Ectodermal cell (in vitro differentiated cells): ENCODE data around the gene MAGI2.
"Not testable (repeated sequence)": the region's sequence is repeated elsewhere in the genome, so short reads cannot be mapped to it uniquely, and the experiment has no call there.

Source experiments
- H3K27ac ChIP-seq: 2 replicates; pipeline ENCODE4 v1.7.0; 2013; ENCODE audit warnings: mild to moderate bottlenecking, low read depth, low read length; ENCODE audit not compliant: insufficient read depth, poor library complexity, severe bottlenecking
- H3K27me3 ChIP-seq: 2 replicates; pipeline ENCODE4 v1.7.0; 2013; ENCODE audit warnings: mild to moderate bottlenecking, low read length; ENCODE audit not compliant: insufficient read depth, control insufficient read depth, poor library complexity, severe bottlenecking
- H3K36me3 ChIP-seq: one replicate; pipeline ENCODE4 v1.7.0; 2013; ENCODE audit warnings: low read length; ENCODE audit not compliant: control insufficient read depth, insufficient read depth
- H3K4me1 ChIP-seq: one replicate; pipeline ENCODE4 v1.7.0; 2013; ENCODE audit warnings: low read length; ENCODE audit not compliant: control insufficient read depth, insufficient read depth
- H3K4me3 ChIP-seq: 2 replicates; pipeline ENCODE4 v1.7.0; 2013; ENCODE audit warnings: low read depth, low read length, control low read depth; ENCODE audit not compliant: insufficient read depth
- H3K9me3 ChIP-seq: 2 replicates; pipeline ENCODE4 v1.7.0; 2013; ENCODE audit warnings: mild to moderate bottlenecking, low read length, moderate library complexity; ENCODE audit not compliant: control insufficient read depth
- WGBS, 2 experiments: methylation state at CpG; one replicate each; pipeline ENCODE4 v1.1.7; 2013; ENCODE audit warnings: missing lambda C conversion rate in 2 of 2; 5-methylcytosine and 5-hydroxymethylcytosine counted together

Gene MAGI2

GRCh38 chr7:79452495-79453265 lies 787 bp downstream of the MAGI2 start:
- Histone ChIP-seq H3K36me3 (no peaks in the 10 kb centered on the region), H3K4me1 (peaks cover 4% of the 10 kb centered on the region), H3K27ac (no peak overlapping the region), H3K9me3 (no peaks in the 10 kb centered on the region), H3K27me3 (peaks cover 64% of the 10 kb centered on the region), H3K4me3 (peak overlapping the region; percentile 73)
- 1% methylated on average over 37 of the region's 37 CpGs for WGBS, 2 experiments

- H3K4me1 ChIP-seq = peaks cover 4% of the 10 kb centered on the region
- 0% methylated on average over 27 of the region's 27 CpGs for WGBS, 2 experiments
These were observed 1.4 kb downstream of the MAGI2 start for GRCh38 chr7:79452032-79452494.

GRCh38 chr7:79451580-79451979 lies 1.9 kb downstream of the MAGI2 start:
- Histone ChIP-seq H3K36me3 (no peaks in the 10 kb centered on the region), H3K27ac (no peak overlapping the region), H3K4me3 (peak overlapping the region; percentile 73), H3K4me1 (peaks cover 4% of the 10 kb centered on the region), H3K9me3 (no peaks in the 10 kb centered on the region), H3K27me3 (peaks cover 64% of the 10 kb centered on the region)
- WGBS, 2 experiments = 74 to 76% methylated on average over 8 of the region's 8 CpGs

More at GRCh38 chr7:79452032-79452494, 1.4 kb downstream of the MAGI2 start:
- Histone ChIP-seq H3K27me3 (peaks cover 64% of the 10 kb centered on the region), H3K9me3 (no peaks in the 10 kb centered on the region), H3K27ac (no peak overlapping the region), H3K36me3 (no peaks in the 10 kb centered on the region), H3K4me3 (peak overlapping the region; percentile 73)

GRCh38 chr7:79442766-79443165 lies 10.7 kb downstream of the MAGI2 start:
- 89 to 94% methylated on average over 3 of the region's 3 CpGs for WGBS, 2 experiments
- not testable (repeated sequence) for H3K9me3 ChIP-seq, H3K4me3 ChIP-seq, H3K27ac ChIP-seq, H3K36me3 ChIP-seq, H3K4me1 ChIP-seq, H3K27me3 ChIP-seq

DNA sequence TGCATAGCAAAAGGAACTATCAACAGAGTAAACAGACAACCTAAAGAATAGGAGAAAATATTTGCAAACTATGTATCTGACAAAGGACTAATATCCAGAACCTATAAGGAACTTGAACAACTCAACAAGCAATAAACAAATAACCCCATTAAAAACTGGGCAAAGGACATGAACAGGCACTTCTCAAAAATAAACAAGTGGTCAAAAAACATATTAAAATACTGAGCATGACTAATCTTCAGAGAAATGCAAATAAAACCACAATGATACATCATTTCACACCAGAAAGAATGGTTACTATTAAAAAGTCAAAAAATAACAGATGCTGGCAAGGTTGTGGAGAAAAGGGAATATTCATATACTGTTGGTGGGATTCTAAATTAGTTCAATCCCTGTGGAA lies 17.1 kb downstream of the MAGI2 start:
- Histone ChIP-seq H3K27me3 (no peaks in the 10 kb centered on the region), H3K4me3 (no peak overlapping the region), H3K4me1 (no peaks in the 10 kb centered on the region), H3K9me3 (no peaks in the 10 kb centered on the region), H3K36me3 (no peaks in the 10 kb centered on the region), H3K27ac (no peak overlapping the region)

DNA sequence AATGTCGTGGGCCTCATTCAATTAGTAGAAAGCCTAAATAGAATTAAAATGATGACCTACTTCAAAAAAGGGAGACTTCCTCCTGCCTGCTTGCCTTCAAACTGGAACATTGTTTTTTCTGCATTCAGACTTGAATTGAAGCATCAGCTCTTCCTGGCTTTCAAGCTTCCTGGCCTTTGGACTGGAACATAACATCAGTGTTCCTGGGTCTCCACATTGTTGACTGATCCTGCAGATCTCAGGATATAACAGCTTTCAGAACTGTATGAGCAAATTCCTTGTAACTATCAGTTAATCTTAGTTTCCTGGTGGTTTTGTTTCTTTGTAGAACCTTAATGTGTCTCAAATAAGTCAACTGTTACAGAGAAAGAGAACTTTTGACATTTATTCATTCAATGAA lies 18.6 kb downstream of the MAGI2 start:
- no peak overlapping the region for H3K4me3 ChIP-seq
- H3K27ac ChIP-seq = no peak overlapping the region
- H3K27me3 ChIP-seq = no peaks in the 10 kb centered on the region
- 64% methylated on average over 1 of the region's 1 CpG; no CpG with 5 or more reads in 1 of the 2 experiments for WGBS, 2 experiments
- no peaks in the 10 kb centered on the region for H3K4me1 ChIP-seq
- H3K36me3 ChIP-seq = no peaks in the 10 kb centered on the region
- H3K9me3 ChIP-seq = no peaks in the 10 kb centered on the region

DNA sequence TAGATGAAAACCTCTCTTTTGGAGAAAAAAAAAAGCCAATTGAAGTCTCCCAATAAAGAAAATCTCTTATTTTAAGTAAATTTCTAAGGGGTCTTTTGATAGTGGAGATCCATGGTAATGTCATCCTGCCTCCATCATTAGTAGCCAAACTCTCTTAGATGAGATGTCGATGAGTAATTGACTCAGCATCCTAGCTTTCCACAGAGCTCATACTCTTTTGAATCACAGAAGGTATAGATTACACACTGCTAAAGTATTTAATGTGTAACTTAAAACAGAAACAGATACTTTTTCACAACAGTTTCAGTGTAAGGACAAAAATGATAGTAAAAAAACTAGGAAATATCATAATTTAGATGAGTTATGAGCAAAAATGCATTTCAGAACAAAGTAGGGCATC lies 19.4 kb downstream of the MAGI2 start:
- H3K9me3 ChIP-seq = no peaks in the 10 kb centered on the region
- H3K27me3 ChIP-seq = no peaks in the 10 kb centered on the region
- no peak overlapping the region for H3K27ac ChIP-seq
- no peaks in the 10 kb centered on the region for H3K4me1 ChIP-seq
- no peak overlapping the region for H3K4me3 ChIP-seq
- no peaks in the 10 kb centered on the region for H3K36me3 ChIP-seq
- 100% methylated on average over 1 of the region's 1 CpG; no CpG with 5 or more reads in 1 of the 2 experiments for WGBS, 2 experiments

DNA sequence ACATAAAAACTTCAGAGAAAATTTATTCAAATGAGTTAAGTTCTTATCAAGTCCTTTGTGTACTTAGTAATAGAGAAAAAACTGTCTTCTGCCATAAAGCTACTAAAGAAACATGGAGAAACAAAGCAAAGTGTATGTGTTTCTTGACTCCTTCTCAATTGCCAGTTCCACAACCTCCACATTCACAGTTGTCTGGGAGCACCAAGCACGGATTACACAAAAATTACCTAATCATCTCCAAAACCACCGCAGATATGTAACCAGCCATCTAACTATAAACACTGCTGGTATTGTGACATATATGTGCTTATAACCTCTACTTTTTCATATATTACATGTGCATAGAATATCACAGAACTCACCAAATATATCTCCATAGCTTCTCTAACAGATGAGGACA lies 23.1 kb downstream of the MAGI2 start:
- H3K27me3 ChIP-seq = no peaks in the 10 kb centered on the region
- H3K9me3 ChIP-seq = no peaks in the 10 kb centered on the region
- H3K4me1 ChIP-seq = no peaks in the 10 kb centered on the region
- no peak overlapping the region for H3K27ac ChIP-seq
- no peak overlapping the region for H3K4me3 ChIP-seq
- WGBS, 2 experiments = 82 to 94% methylated on average over 2 of the region's 2 CpGs
- H3K36me3 ChIP-seq = no peaks in the 10 kb centered on the region

- no peaks in the 10 kb centered on the region for H3K4me1 ChIP-seq
- no peaks in the 10 kb centered on the region for H3K27me3 ChIP-seq
- no peaks in the 10 kb centered on the region for H3K9me3 ChIP-seq
- H3K4me3 ChIP-seq = no peak overlapping the region
- H3K27ac ChIP-seq = no peak overlapping the region
- no peaks in the 10 kb centered on the region for H3K36me3 ChIP-seq
- 84 to 92% methylated on average over 7 of the region's 7 CpGs for WGBS, 2 experiments
These were observed 27.8 kb downstream of the MAGI2 start for GRCh38 chr7:79425665-79426064.

DNA sequence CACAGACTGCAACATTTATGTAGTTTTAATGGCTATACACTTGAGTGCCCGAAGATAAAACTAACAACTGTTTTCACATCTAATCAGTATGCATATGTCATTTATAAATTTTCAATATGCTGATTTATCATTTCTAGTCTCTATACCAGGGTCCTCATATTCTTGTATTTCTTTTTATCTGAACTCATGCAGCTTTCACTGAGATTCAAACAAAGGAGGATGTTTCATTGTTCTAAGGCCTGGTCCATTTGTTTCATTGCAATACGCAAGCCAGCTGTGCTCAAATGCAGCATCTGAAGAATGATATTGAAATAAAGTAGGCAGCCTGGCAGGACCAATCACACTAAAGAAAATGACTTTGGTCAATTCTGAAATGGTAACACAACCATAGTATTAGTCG lies 31.7 kb downstream of the MAGI2 start:
- H3K27ac ChIP-seq = no peak overlapping the region
- no peaks in the 10 kb centered on the region for H3K4me1 ChIP-seq
- no peaks in the 10 kb centered on the region for H3K9me3 ChIP-seq
- H3K36me3 ChIP-seq = no peaks in the 10 kb centered on the region
- 89 to 93% methylated on average over 2 to 3 of the region's 3 CpGs for WGBS, 2 experiments
- H3K4me3 ChIP-seq = no peak overlapping the region
- H3K27me3 ChIP-seq = no peaks in the 10 kb centered on the region
